ENCODE data around the gene TRIM49.
"Not testable (repeated sequence)": the region's sequence is repeated elsewhere in the genome, so short reads cannot be mapped to it uniquely, and the experiment has no call there.

TRIM49 gene

GRCh38 chr11:89808475-89808874 lies at the start of gene TRIM49:
Gene TRIM49, minus strand, starts transcription at chr11:89808575. Its CDS starts 4,106 bp downstream, at chr11:89804469.
- DNase-seq = not testable (repeated sequence)

DNA sequence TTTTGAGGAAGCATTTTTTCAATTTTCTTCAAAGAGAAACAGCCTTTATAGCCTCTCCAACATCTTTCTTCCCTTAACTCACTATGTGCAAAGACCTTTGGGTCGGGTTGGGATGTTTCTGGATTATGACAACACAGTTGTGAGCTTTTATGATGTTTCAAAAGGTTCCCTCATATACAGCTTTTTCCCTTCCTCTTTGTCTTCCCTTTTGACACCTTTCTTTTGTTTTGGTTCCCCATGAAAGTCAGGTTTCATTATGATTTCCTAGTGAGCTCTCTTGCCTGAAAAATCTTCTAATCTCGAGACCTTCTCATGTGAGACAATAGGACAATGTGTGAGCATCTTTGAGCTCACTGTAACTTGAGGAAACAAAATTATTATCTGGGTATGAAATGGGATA lies 18.3 kb upstream of the TRIM49 start:
- DNase-seq = not testable (repeated sequence)

GRCh38 chr11:89820008-89820407 lies 11.6 kb upstream of the TRIM49 start:
- DNase-seq = not testable (repeated sequence)

- not testable (repeated sequence) for DNase-seq
Observed at GRCh38 chr11:89813535-89813934, 5.2 kb upstream of the TRIM49 start.

DNA sequence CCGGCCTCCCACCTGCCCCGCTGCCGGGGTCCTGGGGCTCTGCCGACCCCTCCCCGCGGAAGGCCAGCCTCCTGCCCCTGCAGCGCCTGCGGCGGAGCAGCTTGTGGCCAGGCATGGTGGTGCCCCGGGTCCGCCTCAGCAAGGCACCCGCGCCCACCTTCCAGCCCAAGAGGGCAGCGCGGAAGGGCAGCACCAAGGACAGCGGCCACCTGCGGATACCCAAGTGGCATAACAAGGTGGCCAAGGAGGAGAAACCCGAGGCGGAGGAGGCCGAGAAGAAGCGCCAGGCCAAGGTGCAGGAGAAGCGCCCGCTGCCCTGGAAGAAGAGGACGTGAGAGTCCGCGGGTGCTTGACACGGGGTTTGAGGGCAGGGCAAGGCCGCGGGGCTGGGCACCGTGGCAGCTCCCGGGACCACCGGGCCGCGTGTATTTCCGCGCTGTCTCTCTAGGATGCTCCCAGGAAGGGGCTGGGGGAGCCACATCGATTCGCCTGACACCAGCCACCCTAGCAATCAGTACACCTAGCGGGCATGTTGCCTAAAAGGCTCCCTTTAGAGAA lies 20.8 kb downstream of the TRIM49 start:
- not testable (repeated sequence) for DNase-seq

DNA sequence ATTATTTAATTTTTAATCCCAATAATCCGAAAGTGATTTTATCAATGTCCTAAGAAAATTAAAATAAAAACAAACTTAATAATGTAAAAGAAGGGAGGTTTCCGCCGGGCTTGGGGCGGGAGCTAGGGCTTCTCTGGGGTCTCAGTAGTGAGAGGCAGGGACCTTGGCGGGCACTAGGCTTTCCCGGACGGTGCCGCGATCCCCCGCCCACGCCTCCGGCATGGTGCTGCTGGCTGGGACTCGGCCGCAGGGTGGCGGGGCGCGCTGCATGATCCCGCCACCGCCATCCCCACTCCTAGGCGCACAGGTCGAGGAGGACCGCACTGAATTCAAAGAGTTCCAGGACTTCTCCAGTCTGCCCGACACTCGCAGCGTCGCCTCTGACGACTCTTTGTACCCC lies 22.6 kb downstream of the TRIM49 start:
- DNase-seq = not testable (repeated sequence)

DNA sequence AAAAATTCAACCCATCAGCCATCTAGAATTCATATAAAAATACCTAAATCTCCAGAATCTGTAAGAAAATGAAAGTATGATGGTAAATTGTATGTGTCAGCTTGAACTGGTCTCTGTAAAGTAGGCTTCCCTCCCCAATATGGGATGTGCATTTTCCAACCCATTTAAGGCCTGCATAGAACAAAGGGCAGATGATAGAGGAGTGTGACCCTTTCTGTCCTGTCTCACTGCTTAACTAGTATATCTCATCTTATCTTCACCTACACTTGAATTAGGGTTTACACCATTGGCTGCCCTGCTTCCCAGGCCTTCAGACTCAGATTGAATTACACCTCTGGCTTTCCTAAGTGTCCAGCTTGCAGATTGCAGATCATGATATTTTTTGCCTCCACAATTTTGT lies 57.6 kb downstream of the TRIM49 start:
- not testable (repeated sequence) for DNase-seq
